HG02973 (cell line): Measurements from ENCODE around the gene FERD3L.
"Not testable (repeated sequence)": the region's sequence is repeated elsewhere in the genome, so short reads cannot be mapped to it uniquely, and the experiment has no call there.

Experiments used
- ATAC-seq: cut with Tn5 transposase; IDR thresholded peaks from one replicate; pipeline ENCODE4 v1.9.1; 2021; ENCODE audit warnings: moderate library complexity; ENCODE audit not compliant: unreplicated experiment

FERD3L gene

GRCh38 chr7:19144661-19145433, at the start of gene FERD3L:
Gene FERD3L (minus strand): TSS chr7:19145421. CDS start chr7:19145362, 59 bp downstream.
- no peak for ATAC-seq

GRCh38 chr7:19194417-19194816, 49.2 kb upstream of the FERD3L start:
- ATAC-seq, result not testable (repeated sequence)

GRCh38 chr7:19181634-19182033, 36.4 kb upstream of the FERD3L start:
- ATAC-seq, result no peak

- no peak for ATAC-seq
These were observed 33.4 kb upstream of the FERD3L start for GRCh38 chr7:19178595-19178994.

- no peak for ATAC-seq
These were observed 32.0 kb upstream of the FERD3L start for GRCh38 chr7:19177269-19177668.

- ATAC-seq, result no peak
These were observed 30.0 kb upstream of the FERD3L start for GRCh38 chr7:19175241-19175640.

- no peak for ATAC-seq
These were observed 16.4 kb upstream of the FERD3L start for GRCh38 chr7:19161671-19162070.

GRCh38 chr7:19146699-19147098, 1.5 kb upstream of the FERD3L start:
- ATAC-seq, result no peak

GRCh38 chr7:19145434-19146115, 354 bp upstream of the FERD3L start:
- no peak for ATAC-seq

GRCh38 chr7:19143881-19144574, 1.2 kb downstream of the FERD3L start:
- ATAC-seq, result no peak

GRCh38 chr7:19139706-19140327, 5.4 kb downstream of the FERD3L start:
- no peak for ATAC-seq

GRCh38 chr7:19133886-19134285, 11.3 kb downstream of the FERD3L start:
- ATAC-seq, result no peak

GRCh38 chr7:19133390-19133789, 11.8 kb downstream of the FERD3L start:
- no peak for ATAC-seq

- ATAC-seq, result no peak
These were observed 16.4 kb downstream of the FERD3L start for GRCh38 chr7:19128856-19129255.

GRCh38 chr7:19121977-19122588, 23.1 kb downstream of the FERD3L start:
- no peak for ATAC-seq

GRCh38 chr7:19119870-19120486, 25.2 kb downstream of the FERD3L start:
- no peak for ATAC-seq

GRCh38 chr7:19119372-19119771, 25.8 kb downstream of the FERD3L start:
- ATAC-seq, result no peak

GRCh38 chr7:19118636-19119371, 26.4 kb downstream of the FERD3L start:
- ATAC-seq, result no peak

- ATAC-seq, result no peak
These were observed 27.2 kb downstream of the FERD3L start for GRCh38 chr7:19117870-19118608.
